HUES48 (cell line): ENCODE results near the gene GNG2.
A peak's percentile ranks its signal among the peaks of the same experiment; 100 is the strongest.

ENCODE experiments used
- H3K27ac ChIP-seq: one replicate; pipeline ENCODE4 v1.7.0; 2013; ENCODE audit warnings: low read depth, low read length, inconsistent platforms
- H3K27me3 ChIP-seq: 2 replicates; pipeline ENCODE4 v1.6.1; 2013; ENCODE audit warnings: mild to moderate bottlenecking, low read length; ENCODE audit not compliant: control insufficient read depth, insufficient read depth
- H3K36me3 ChIP-seq: 2 replicates; pipeline ENCODE4 v1.6.1; 2013; ENCODE audit warnings: low read length; ENCODE audit not compliant: control insufficient read depth, insufficient read depth
- H3K4me1 ChIP-seq: 2 replicates; pipeline ENCODE4 v1.6.1; 2013; ENCODE audit warnings: mild to moderate bottlenecking, low read length; ENCODE audit not compliant: control insufficient read depth, insufficient read depth
- H3K4me3 ChIP-seq: 2 replicates; pipeline ENCODE4 v1.5.1; 2013; ENCODE audit warnings: mild to moderate bottlenecking, low read depth, low read length
- H3K9ac ChIP-seq: 2 replicates; pipeline ENCODE4 v1.6.1; 2013; ENCODE audit warnings: mild to moderate bottlenecking, low read depth, low read length, moderate library complexity
- H3K9me3 ChIP-seq: 2 replicates; pipeline ENCODE4 v1.6.1; 2013; ENCODE audit warnings: low read length; ENCODE audit not compliant: control insufficient read depth, insufficient read depth

Gene GNG2

DNA sequence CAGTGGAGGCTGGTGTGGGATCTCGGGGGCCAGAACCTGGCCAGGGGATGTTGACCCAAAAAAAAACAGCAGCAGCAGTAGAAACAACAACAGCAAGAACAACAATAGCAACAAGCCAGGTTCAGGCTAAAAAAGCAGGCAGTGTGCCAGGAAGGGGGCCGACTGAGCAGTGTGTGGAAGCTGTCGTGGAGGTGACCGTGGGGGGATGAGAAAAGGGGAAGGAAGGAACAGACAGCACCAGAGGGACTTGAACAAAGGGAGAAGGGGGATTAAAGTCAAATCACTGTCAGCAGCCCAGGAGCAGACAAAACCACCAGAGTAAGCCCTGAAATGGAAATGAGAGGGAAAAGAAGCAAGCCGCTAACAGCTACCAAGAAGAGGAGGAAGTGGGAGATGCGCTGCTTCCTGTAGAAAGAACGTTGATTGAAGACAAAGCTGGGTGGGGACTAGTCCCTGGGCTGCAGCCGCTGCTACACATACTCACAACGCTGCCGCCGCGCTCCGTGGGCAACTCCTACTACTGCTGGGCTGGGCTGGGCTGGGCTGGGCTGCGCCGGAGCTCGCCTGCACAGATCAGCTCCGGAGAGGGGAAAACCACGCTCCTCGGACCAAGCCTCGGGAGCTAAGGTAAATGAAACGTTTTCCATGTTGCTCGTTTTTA, at the start of gene GNG2:
Gene GNG2 (plus strand): TSS at position 449 of the 661 bp plus-strand sequence. CDS start 90,067 bp downstream, outside the sequence.
- Histone ChIP-seq H3K27ac (peak within 1 kb of the TSS; percentile 2), H3K36me3 (no peaks in the 10 kb centered on the region), H3K9me3 (no peaks in the 10 kb centered on the region), H3K4me1 (peaks cover 30% of the 10 kb centered on the region), H3K27me3 (peaks cover 48% of the 10 kb centered on the region), H3K9ac (peak within 1 kb of the TSS; percentile 48), H3K4me3 (peak within 1 kb of the TSS; percentile 75)

DNA sequence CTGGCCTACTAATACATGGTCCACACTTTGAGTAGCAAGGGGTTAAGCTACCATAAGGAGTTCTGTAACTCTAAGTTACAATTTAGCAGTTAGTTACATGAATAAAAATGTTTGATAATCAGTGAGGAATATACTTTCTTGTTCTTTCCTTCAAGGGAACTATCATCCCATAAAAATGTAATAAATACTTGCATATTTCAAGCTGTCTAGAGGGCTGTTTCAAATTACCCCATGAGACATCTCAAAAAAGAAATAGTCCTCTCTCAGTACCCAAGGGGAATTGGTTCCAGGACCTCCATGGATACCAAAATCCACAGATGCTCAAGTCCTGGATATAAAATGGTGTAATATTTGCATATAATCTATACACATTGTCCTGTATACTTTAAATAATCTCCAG, 48.7 kb upstream of the GNG2 start:
- Histone ChIP-seq H3K4me3 (no peak overlapping the region), H3K9me3 (peaks cover 6% of the 10 kb centered on the region), H3K4me1 (no peaks in the 10 kb centered on the region), H3K27me3 (no peaks in the 10 kb centered on the region), H3K27ac (no peak overlapping the region), H3K36me3 (no peaks in the 10 kb centered on the region), H3K9ac (no peak overlapping the region)

DNA sequence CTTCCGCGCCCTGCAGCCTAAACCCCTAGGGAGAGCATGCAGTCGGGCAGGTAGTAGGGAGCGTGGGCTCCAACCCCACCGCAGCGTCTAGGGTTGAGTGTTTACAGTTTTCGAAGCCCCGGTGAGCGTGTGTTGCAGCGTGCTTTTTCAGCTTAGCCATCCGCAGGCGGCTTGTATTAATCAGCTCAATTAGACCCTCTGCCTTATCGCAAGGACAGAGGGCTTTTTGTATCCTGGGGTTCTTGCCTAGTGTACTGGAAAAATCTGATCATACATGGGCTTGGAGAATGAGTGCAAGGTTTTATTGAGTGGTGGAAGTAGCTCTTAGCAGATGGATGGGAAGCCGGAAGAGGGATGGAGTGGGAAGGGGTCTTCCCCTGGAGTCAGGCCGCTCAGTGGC, 44.4 kb upstream of the GNG2 start:
- H3K36me3 ChIP-seq: no peaks in the 10 kb centered on the region
- H3K27ac ChIP-seq: no peak overlapping the region
- no peaks in the 10 kb centered on the region for H3K4me1 ChIP-seq
- no peaks in the 10 kb centered on the region for H3K9me3 ChIP-seq
- no peak overlapping the region for H3K4me3 ChIP-seq
- no peaks in the 10 kb centered on the region for H3K27me3 ChIP-seq
- H3K9ac ChIP-seq: no peak overlapping the region

DNA sequence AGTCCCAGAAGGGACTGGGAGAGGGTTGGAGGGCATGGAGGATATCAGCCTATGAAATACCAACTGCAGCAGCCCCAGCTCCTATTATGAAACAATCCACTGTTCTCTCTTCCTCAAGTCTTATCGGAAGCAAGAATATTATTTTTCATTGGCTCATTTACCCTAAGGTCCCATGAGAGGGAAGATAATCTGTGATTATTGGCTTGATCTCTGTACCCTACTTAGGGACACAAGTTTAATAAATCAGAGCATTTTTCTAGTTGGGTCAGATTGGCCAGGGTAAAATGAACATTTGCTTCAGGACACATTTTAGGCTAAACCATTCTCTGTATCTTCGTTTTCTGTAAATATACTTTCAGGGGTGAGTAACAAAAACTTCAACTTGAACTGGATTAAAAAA, 43.1 kb upstream of the GNG2 start:
- Histone ChIP-seq H3K4me1 (no peaks in the 10 kb centered on the region), H3K9me3 (no peaks in the 10 kb centered on the region), H3K27ac (no peak overlapping the region), H3K27me3 (no peaks in the 10 kb centered on the region), H3K36me3 (no peaks in the 10 kb centered on the region), H3K9ac (no peak overlapping the region), H3K4me3 (no peak overlapping the region)

- Histone ChIP-seq H3K9ac (no peak overlapping the region), H3K4me3 (no peak overlapping the region), H3K27me3 (no peaks in the 10 kb centered on the region)
Measured at GRCh38 chr14:51818748-51819380, 41.5 kb upstream of the GNG2 start.

GRCh38 chr14:51821822-51822221, 38.6 kb upstream of the GNG2 start:
- Histone ChIP-seq H3K9ac (no peak overlapping the region), H3K4me3 (no peak overlapping the region), H3K36me3 (no peaks in the 10 kb centered on the region), H3K27me3 (no peaks in the 10 kb centered on the region), H3K9me3 (no peaks in the 10 kb centered on the region), H3K4me1 (no peaks in the 10 kb centered on the region), H3K27ac (no peak overlapping the region)

More at GRCh38 chr14:51818748-51819380, 41.5 kb upstream of the GNG2 start:
- H3K9me3 ChIP-seq: no peaks in the 10 kb centered on the region
- no peaks in the 10 kb centered on the region for H3K4me1 ChIP-seq
- H3K27ac ChIP-seq: no peak overlapping the region
- no peaks in the 10 kb centered on the region for H3K36me3 ChIP-seq

- no peaks in the 10 kb centered on the region for H3K27me3 ChIP-seq
- H3K9ac ChIP-seq: no peak overlapping the region
- no peak overlapping the region for H3K4me3 ChIP-seq
- H3K4me1 ChIP-seq: no peaks in the 10 kb centered on the region
- H3K36me3 ChIP-seq: no peaks in the 10 kb centered on the region
- no peak overlapping the region for H3K27ac ChIP-seq
- no peaks in the 10 kb centered on the region for H3K9me3 ChIP-seq
Measured at GRCh38 chr14:51822499-51822898, 37.9 kb upstream of the GNG2 start.

DNA sequence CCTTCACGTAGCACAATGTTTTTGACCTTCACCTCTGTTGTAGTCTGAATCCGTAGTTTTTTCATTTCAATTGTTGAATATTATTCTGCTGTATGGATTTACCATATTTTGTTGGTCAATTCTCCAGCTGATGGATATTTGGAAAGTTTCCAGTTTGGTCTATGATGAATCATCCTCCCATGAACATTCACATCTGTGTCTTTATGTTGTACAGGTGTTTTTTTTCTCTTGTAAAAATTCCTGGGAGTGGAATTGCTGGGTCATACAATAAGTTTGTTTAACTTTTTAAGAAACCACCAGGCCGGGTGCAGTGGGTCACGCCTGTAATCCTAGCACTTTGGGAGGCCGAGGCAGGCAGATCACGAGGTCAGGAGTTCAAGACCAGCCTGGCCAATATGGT, 36.7 kb upstream of the GNG2 start:
- Histone ChIP-seq H3K4me3 (no peak overlapping the region), H3K27me3 (no peaks in the 10 kb centered on the region), H3K9me3 (no peaks in the 10 kb centered on the region), H3K27ac (no peak overlapping the region), H3K36me3 (no peaks in the 10 kb centered on the region), H3K4me1 (peaks cover 8% of the 10 kb centered on the region; the same call in 1 of the 2 replicates), H3K9ac (no peak overlapping the region)

- Histone ChIP-seq H3K4me3 (no peak overlapping the region), H3K9ac (no peak overlapping the region), H3K9me3 (no peaks in the 10 kb centered on the region), H3K4me1 (peaks cover 8% of the 10 kb centered on the region; the same call in 1 of the 2 replicates), H3K36me3 (no peaks in the 10 kb centered on the region), H3K27me3 (no peaks in the 10 kb centered on the region), H3K27ac (no peak overlapping the region)
Measured at GRCh38 chr14:51824191-51824590, 36.2 kb upstream of the GNG2 start.

GRCh38 chr14:51825926-51826325, 34.5 kb upstream of the GNG2 start:
- Histone ChIP-seq H3K27me3 (no peaks in the 10 kb centered on the region), H3K36me3 (no peaks in the 10 kb centered on the region), H3K9ac (no peak overlapping the region), H3K9me3 (no peaks in the 10 kb centered on the region), H3K4me1 (peaks cover 8% of the 10 kb centered on the region; the same call in 1 of the 2 replicates), H3K27ac (no peak overlapping the region), H3K4me3 (no peak overlapping the region)

GRCh38 chr14:51828017-51828797, 32.2 kb upstream of the GNG2 start:
- Histone ChIP-seq H3K9me3 (no peaks in the 10 kb centered on the region), H3K4me3 (no peak overlapping the region), H3K36me3 (no peaks in the 10 kb centered on the region), H3K27ac (no peak overlapping the region), H3K4me1 (peaks cover 8% of the 10 kb centered on the region; the same call in 1 of the 2 replicates), H3K9ac (no peak overlapping the region), H3K27me3 (no peaks in the 10 kb centered on the region)
